ENCODE measurements around the gene SPAG6.

GRCh38 chr10:22367471-22367870 is 22.2 kb downstream of the SPAG6 start:
- TF ChIP-seq EZH2phosphoT487 (IDR thresholded peaks at IDR 0.05; ENCODE audit: low read length) = no peak
- no peak for TF ChIP-seq EZH2 (optimal IDR thresholded peaks at IDR 0.05; ENCODE audit: low read depth, low read length)
